IPS DF 6.9 (cell line): Measurements from ENCODE around the gene TOGARAM2.

ENCODE experiments used
- DNase-seq: peaks from one replicate; pipeline ENCODE4 v3.0.0-alpha.2; 2013; ENCODE audit warnings: low read depth, low spot score
- H3K27ac ChIP-seq: one replicate; pipeline ENCODE4 v1.5.1; 2013; ENCODE audit warnings: low read length, control low read depth
- H3K27me3 ChIP-seq: 2 replicates; pipeline ENCODE4 v1.6.1; 2013; ENCODE audit warnings: mild to moderate bottlenecking, low read length; ENCODE audit not compliant: control insufficient read depth, insufficient read depth
- H3K36me3 ChIP-seq: 2 replicates; pipeline ENCODE4 v1.6.1; 2013; ENCODE audit warnings: low read length; ENCODE audit not compliant: control insufficient read depth, insufficient read depth
- H3K4me1 ChIP-seq: 2 replicates; pipeline ENCODE4 v1.6.1; 2013; ENCODE audit warnings: low read length; ENCODE audit not compliant: control insufficient read depth, insufficient read depth
- H3K4me3 ChIP-seq: 2 replicates; pipeline ENCODE4 v1.5.1; 2013; ENCODE audit warnings: mild to moderate bottlenecking, low read length
- H3K9me3 ChIP-seq: 2 replicates; pipeline ENCODE4 v1.6.1; 2013; ENCODE audit warnings: low read length, inconsistent platforms; ENCODE audit not compliant: control insufficient read depth, insufficient read depth
- WGBS: extraction: QIAGEN DNeasy Blood & Tissue Kit; methylation state at CpG from one replicate; pipeline ENCODE4 v1.1.7; 2013; ENCODE audit warnings: mixed read lengths, missing lambda C conversion rate; ENCODE audit not compliant: insufficient read length, insufficient coverage; 5-methylcytosine and 5-hydroxymethylcytosine counted together

The TOGARAM2 gene

DNA sequence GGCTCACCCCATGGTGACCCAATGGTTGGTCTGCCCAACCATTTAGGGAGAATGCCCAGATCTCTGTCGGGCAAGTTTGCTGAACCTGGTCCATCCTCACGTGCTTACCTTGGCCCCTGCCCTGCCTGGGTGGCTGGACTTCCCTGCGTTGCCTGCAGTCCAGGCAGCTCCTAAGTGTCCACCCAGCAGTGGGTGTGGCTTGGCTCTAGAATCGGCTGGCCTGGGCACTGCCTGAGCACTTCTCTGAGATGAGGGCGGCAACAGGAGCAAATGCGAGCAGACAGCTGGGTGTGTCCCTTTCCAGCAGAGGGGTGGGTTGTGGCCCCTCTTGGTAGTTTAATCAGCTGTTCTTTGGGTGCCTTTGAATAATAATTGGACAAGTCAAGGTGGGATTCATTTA, 82.0 kb downstream of the TOGARAM2 start:
- H3K9me3 ChIP-seq, result no peaks in the 10 kb centered on the region
- no peaks in the 10 kb centered on the region for H3K27me3 ChIP-seq
- H3K27ac ChIP-seq, result no peak overlapping the region
- no peak overlapping the region for H3K4me3 ChIP-seq
- DNase-seq, result no peak
- WGBS, result no CpG with 5 or more reads among the region's 6 CpGs
- H3K4me1 ChIP-seq, result peaks cover 3% of the 10 kb centered on the region; the same call in 1 of the 2 replicates
- no peaks in the 10 kb centered on the region for H3K36me3 ChIP-seq

DNA sequence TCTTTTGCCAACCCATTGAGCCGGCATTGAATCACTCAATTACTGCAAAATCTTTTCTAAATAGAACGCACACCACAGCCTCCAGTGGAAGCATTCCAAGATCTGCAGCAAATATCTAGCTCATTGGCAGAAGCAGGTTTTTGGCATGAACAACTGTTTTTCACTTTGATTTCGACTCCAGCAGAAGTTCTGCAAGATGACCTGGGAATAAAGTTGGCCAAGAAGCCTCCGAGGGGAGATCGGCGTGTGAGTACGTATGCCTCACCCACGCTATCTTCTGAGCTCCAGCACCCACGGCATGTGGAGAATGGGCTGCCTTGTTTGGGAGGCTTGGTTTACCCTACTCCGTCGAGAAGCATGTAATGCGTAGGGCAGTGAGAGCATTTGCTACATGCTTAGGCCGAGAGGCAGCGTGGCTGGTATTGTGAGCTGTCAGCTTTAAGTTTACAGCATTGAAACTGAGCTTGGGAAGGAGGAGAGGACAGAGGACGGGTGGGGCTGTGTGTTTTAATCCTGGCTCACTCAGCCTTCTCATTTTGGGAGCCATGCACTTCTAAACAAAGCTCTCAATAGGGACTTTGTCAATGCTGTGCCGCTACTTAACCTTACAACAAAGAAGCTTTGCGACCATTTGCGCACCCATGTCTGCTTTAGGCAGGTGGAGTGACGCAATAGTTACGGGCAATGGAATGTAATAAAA, 82.7 kb downstream of the TOGARAM2 start:
- no peak for DNase-seq

DNA sequence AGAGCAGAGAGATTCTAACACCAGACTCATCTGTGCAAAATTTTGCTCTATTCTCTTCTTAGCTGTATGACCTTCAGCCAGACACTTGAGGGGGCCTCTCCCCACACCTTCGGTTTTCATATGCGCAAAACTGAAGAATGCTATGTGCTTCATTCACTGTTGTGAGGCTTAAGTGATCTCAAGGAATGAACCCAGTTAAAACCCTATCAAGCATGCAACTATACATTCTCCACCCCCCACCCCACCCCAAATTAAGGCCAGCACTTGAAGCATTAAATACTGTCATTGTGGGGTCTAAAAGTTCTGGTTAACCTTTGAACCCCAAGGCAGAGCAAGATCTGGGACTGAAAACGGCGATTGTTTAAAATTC, 83.2 kb downstream of the TOGARAM2 start:
- Histone ChIP-seq H3K4me1 (peaks cover 3% of the 10 kb centered on the region; the same call in 1 of the 2 replicates), H3K27me3 (no peaks in the 10 kb centered on the region), H3K27ac (no peak overlapping the region), H3K9me3 (no peaks in the 10 kb centered on the region), H3K4me3 (no peak overlapping the region), H3K36me3 (no peaks in the 10 kb centered on the region)
- no CpG with 5 or more reads among the region's 4 CpGs for WGBS
- no peak for DNase-seq

More for the DNA sequence above, 82.7 kb downstream of the TOGARAM2 start:
- Histone ChIP-seq H3K27me3 (no peaks in the 10 kb centered on the region), H3K4me3 (no peak overlapping the region), H3K36me3 (no peaks in the 10 kb centered on the region), H3K4me1 (peaks cover 3% of the 10 kb centered on the region; the same call in 1 of the 2 replicates), H3K27ac (no peak overlapping the region), H3K9me3 (no peaks in the 10 kb centered on the region)
- WGBS, result no CpG with 5 or more reads among the region's 20 CpGs

DNA sequence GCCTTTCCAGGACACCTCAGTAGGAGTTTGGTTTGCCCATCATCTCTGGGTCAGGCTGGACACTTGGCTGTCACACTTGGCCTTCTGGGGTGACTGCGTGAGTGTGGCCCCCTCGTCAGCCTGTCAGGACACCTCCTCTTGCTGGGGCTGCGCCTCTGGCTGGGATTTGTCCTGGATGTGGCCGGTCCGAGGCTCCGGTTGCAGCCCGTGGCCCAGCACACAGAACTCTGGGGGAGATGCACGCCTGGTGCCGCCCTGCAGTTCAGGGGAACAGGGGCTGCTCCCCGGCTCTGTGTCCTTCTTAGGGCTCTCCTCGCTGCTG, 83.6 kb downstream of the TOGARAM2 start:
- DNase-seq, result no peak
- Histone ChIP-seq H3K27ac (no peak overlapping the region), H3K27me3 (no peaks in the 10 kb centered on the region), H3K9me3 (no peaks in the 10 kb centered on the region), H3K4me3 (no peak overlapping the region), H3K36me3 (no peaks in the 10 kb centered on the region), H3K4me1 (peaks cover 3% of the 10 kb centered on the region; the same call in 1 of the 2 replicates)
- WGBS, result no CpG with 5 or more reads among the region's 11 CpGs

DNA sequence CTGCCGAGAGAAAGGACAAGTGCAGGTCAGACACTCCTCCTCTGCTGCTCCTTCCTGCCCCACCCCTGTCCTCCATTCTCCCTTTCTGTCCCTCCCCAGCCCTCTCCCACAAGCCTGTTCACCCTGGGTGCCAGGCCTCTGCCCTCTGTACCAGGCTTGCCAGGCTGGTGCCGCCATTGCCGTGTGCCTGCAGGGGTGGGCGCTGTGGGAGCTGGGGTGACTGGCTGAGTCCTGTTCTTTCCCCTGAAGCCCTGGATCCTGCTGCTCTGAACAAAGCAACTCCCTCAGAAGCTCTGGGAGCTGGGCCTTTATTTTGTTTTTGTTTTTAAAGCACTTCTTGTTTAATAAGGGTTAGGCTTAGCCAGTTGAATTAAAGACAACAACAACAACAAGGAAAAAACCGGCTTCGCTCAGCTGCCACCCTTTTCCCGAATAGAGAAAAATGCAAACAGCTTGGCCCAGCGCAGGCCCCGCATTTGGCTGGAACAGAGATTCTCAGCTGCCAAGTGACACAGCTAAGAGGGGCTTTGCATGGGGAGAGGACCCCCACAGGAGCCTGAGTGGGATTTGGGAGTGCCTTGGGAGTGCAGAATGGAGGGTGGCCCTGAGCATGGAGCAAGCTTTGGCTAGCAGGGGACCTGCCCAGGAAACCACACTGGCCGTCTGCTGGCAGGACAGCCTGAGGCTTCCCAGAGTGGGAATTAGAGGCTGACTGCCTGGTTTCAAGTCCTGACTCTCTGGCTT, 84.1 kb downstream of the TOGARAM2 start:
- WGBS, result no CpG with 5 or more reads among the region's 10 CpGs
- H3K9me3 ChIP-seq, result no peaks in the 10 kb centered on the region
- DNase-seq, result no peak
- peaks cover 3% of the 10 kb centered on the region; the same call in 1 of the 2 replicates for H3K4me1 ChIP-seq
- H3K27ac ChIP-seq, result no peak overlapping the region
- no peak overlapping the region for H3K4me3 ChIP-seq
- no peaks in the 10 kb centered on the region for H3K27me3 ChIP-seq
- no peaks in the 10 kb centered on the region for H3K36me3 ChIP-seq

DNA sequence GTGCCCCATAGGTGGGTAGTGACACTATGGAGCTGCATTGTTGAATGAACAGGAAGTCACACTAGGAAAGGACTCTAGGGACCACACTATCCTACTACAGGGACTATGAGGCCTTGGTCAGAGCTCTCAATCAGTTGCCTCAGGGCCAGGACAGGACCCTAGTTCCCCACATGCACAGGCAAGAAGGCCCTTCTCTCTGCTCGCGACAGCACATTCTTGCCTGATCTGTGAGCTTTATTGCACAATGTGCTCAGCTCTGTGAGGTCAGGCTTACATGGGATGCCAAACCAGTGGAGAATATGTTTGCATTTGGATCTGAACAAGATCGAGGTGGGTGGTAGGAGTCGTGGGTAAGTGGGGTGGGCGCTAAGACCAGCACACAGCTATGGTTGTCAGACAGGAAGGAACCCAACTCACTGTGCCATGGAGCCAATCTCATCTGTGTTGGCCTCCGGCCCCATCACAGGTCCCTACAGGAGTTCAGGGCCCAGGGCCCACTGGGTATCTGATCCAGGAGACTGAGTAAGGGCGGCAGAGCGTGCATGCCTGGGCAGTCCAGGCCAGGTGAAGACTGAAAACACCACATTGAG, 85.3 kb downstream of the TOGARAM2 start:
- WGBS, result no CpG with 5 or more reads among the region's 8 CpGs
- no peak overlapping the region for H3K27ac ChIP-seq
- no peaks in the 10 kb centered on the region for H3K9me3 ChIP-seq
- DNase-seq, result no peak
- H3K4me1 ChIP-seq, result peaks cover 3% of the 10 kb centered on the region; the same call in 1 of the 2 replicates
- no peak overlapping the region for H3K4me3 ChIP-seq
- H3K27me3 ChIP-seq, result no peaks in the 10 kb centered on the region
- no peaks in the 10 kb centered on the region for H3K36me3 ChIP-seq

DNA sequence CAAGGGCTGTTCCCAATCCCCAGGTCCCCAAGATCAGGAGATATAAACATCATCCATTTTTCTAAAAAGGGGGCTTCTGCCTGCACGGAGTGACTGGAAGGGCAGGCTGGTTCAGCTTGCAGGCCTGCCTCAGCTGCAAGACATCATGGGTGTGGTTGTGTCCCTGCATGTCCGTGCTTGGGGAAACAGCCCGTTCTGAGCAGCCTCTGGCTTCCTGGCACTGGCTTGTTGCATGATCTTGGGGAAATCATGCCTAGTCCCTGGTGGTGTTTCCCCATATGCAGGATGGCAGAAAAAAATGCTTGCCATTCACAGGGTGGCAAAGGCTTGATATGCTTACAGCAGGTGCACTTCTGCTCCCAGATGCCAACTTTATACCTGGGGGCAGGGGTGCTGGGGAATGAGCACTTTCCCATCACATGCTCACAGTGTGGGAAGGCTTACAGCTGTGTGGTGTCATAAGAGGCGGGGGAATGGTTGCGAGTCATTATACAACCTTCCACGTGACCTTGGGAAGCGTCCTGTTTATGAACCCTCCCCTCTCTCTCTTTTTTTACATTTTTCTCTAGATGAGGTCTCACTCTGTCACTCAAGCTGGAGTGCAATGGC, 86.0 kb downstream of the TOGARAM2 start:
- Histone ChIP-seq H3K27me3 (no peaks in the 10 kb centered on the region), H3K9me3 (no peaks in the 10 kb centered on the region), H3K4me1 (peaks cover 3% of the 10 kb centered on the region; the same call in 1 of the 2 replicates), H3K36me3 (no peaks in the 10 kb centered on the region), H3K4me3 (no peak overlapping the region), H3K27ac (no peak overlapping the region)
- no CpG with 5 or more reads among the region's 7 CpGs for WGBS
- no peak for DNase-seq

DNA sequence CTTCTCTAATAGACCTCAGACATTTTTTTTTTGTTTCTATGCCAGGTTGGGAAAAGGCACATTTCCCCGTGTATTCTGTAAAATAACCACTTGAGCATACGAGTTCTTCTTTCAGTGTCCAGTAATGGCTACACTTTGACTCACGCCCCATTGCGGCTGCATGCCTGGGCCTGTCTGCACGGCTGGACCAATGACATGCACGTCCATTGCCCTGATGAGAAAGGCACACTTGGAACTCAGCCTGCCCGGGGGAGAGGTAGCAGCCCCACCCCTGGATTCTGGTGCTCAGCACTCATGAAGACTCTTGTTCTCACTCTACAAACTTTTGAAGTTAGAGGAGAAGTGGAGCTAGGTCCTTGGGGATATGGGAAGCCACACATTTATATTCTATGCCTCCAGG, 87.4 kb downstream of the TOGARAM2 start:
- WGBS, result no CpG with 5 or more reads among the region's 7 CpGs
- DNase-seq, result no peak
- Histone ChIP-seq H3K36me3 (no peaks in the 10 kb centered on the region), H3K27me3 (no peaks in the 10 kb centered on the region), H3K9me3 (no peaks in the 10 kb centered on the region), H3K27ac (no peak overlapping the region), H3K4me1 (peaks cover 3% of the 10 kb centered on the region; the same call in 1 of the 2 replicates), H3K4me3 (no peak overlapping the region)

DNA sequence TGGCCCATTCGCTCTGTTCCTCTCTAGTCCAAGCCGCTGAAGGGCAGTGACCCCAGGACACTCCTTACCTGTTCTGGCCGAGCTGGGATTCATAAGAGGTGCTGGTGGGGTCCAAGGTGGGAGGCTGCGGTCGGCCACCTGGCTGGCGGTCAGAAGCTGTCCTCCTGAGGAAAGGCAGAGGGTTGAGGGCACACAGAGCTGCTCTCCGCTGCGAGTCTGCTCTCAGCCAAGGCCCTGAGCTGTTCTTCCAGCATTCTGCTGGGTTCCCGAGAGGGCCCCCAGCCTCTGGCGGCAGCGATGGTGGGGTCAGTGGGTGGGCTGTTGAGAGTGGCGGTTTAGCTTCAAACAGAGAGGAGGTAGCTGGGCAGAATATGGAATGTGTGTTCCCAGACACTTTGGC, 89.4 kb downstream of the TOGARAM2 start:
- no peaks in the 10 kb centered on the region for H3K4me1 ChIP-seq
- no peaks in the 10 kb centered on the region for H3K9me3 ChIP-seq
- H3K4me3 ChIP-seq, result no peak overlapping the region
- no peaks in the 10 kb centered on the region for H3K27me3 ChIP-seq
- DNase-seq, result no peak
- WGBS, result no CpG with 5 or more reads among the region's 12 CpGs
- H3K36me3 ChIP-seq, result no peaks in the 10 kb centered on the region
- H3K27ac ChIP-seq, result no peak overlapping the region
